CD4-positive, alpha-beta T cell treated with Interleukin-4 for 4 hours (primary cell): Measurements from ENCODE around the gene DPH7.
"Not testable (repeated sequence)": the region's sequence is repeated elsewhere in the genome, so short reads cannot be mapped to it uniquely, and the experiment has no call there.

Experiments
- DNase-seq: peaks from one replicate; pipeline ENCODE4 v3.0.0-alpha.2; 2020

Gene DPH7

GRCh38 chr9:137578518-137579258 lies at the start of gene DPH7:
Gene DPH7, minus strand, starts transcription at chr9:137578925. Its CDS starts 148 bp downstream, at chr9:137578777.
- DNase-seq: peak; percentile 90

- DNase-seq: not testable (repeated sequence)
These were observed 48.7 kb upstream of the DPH7 start for GRCh38 chr9:137627406-137627805.

- DNase-seq: no peak
These were observed 47.7 kb upstream of the DPH7 start for GRCh38 chr9:137626464-137626863.

GRCh38 chr9:137622211-137622610 lies 43.5 kb upstream of the DPH7 start:
- not testable (repeated sequence) for DNase-seq

GRCh38 chr9:137621131-137621757 lies 42.5 kb upstream of the DPH7 start:
- peak; percentile 19 for DNase-seq

- DNase-seq: no peak
These were observed 41.9 kb upstream of the DPH7 start for GRCh38 chr9:137620581-137620980.

GRCh38 chr9:137620048-137620405 lies 41.3 kb upstream of the DPH7 start:
- DNase-seq: no peak

GRCh38 chr9:137619240-137620047 lies 40.7 kb upstream of the DPH7 start:
- peak; percentile 10 for DNase-seq

GRCh38 chr9:137618105-137619067 lies 39.7 kb upstream of the DPH7 start, which contains the start of gene EHMT1:
Gene EHMT1, plus strand, starts transcription at chr9:137619005. Its CDS starts 24 bp downstream, at chr9:137619029.
- DNase-seq: peak; percentile 82

- no peak for DNase-seq
These were observed 36.7 kb upstream of the DPH7 start for GRCh38 chr9:137615387-137615871.

GRCh38 chr9:137614631-137615386 lies 36.1 kb upstream of the DPH7 start:
- no peak for DNase-seq

GRCh38 chr9:137613738-137614523 lies 35.2 kb upstream of the DPH7 start:
- no peak for DNase-seq

GRCh38 chr9:137613259-137613658 lies 34.5 kb upstream of the DPH7 start:
- DNase-seq: no peak

- no peak for DNase-seq
These were observed 34.0 kb upstream of the DPH7 start for GRCh38 chr9:137612741-137613142.

GRCh38 chr9:137611623-137612609 lies 33.2 kb upstream of the DPH7 start:
- DNase-seq: peak; percentile 48

- DNase-seq: no peak
These were observed 32.2 kb upstream of the DPH7 start for GRCh38 chr9:137610944-137611343.

GRCh38 chr9:137607141-137607857 lies 28.6 kb upstream of the DPH7 start:
- DNase-seq: no peak

GRCh38 chr9:137606734-137607138 lies 28.0 kb upstream of the DPH7 start:
- DNase-seq: no peak
